CD14-positive monocyte (primary cell): Measurements from ENCODE around the gene SLC26A11. TPM values are rescaled to one million over a fixed set of nuclear protein-coding genes. Genes with fewer than 3 reads are reported as not detected.

Experiments used
- DNase-seq, 3 donors: peaks; one replicate each; pipeline ENCODE4 v3.0.0-alpha.2; 2011 to 2022
- H2AFZ ChIP-seq: 2 replicates; pipeline ENCODE4 v1.6.0; 2012; ENCODE audit warnings: mild to moderate bottlenecking, low read depth, low read length, inconsistent platforms; ENCODE audit not compliant: insufficient read depth, poor library complexity, severe bottlenecking
- H3K27ac ChIP-seq, 2 donors: 1 replicate in 1 of 2; 2 replicates in 1 of 2; pipeline ENCODE4 v1.5.1; 2012 to 2013; ENCODE audit warnings: low read length in 2 of 2, control low read depth in 1 of 2, inconsistent platforms in 1 of 2, low read depth in 1 of 2, mild to moderate bottlenecking in 1 of 2
- H3K27me3 ChIP-seq, 2 donors: one replicate each; pipeline versions ENCODE4 v1.6.0 to v1.6.1; 2011 to 2013; ENCODE audit warnings: low read length in 2 of 2; ENCODE audit not compliant: control insufficient read depth in 2 of 2, insufficient read depth in 2 of 2
- H3K36me3 ChIP-seq, 2 donors: replicated peaks in 1 of 2; 1 replicate in 1 of 2; 2 replicates in 1 of 2; pipeline versions ENCODE4 v1.5.1 to v1.6.1; 2012 to 2013; ENCODE audit warnings: low read length in 2 of 2, control low read depth in 1 of 2, inconsistent platforms in 1 of 2, mild to moderate bottlenecking in 1 of 2; ENCODE audit not compliant: insufficient read depth in 2 of 2, control insufficient read depth in 1 of 2
- H3K4me1 ChIP-seq, 2 donors: 1 replicate in 1 of 2; 2 replicates in 1 of 2; pipeline versions ENCODE4 v1.5.1 to v1.6.1; 2012 to 2013; ENCODE audit warnings: low read length in 2 of 2, control low read depth in 1 of 2, inconsistent platforms in 1 of 2, mild to moderate bottlenecking in 1 of 2, moderate library complexity in 1 of 2; ENCODE audit not compliant: insufficient read depth in 2 of 2, control insufficient read depth in 1 of 2
- H3K4me2 ChIP-seq: replicated peaks from 2 replicates; pipeline ENCODE3; 2012; ENCODE audit warnings: low read length, moderate library complexity, mild to moderate bottlenecking; ENCODE audit not compliant: poor library complexity, severe bottlenecking; ENCODE audit errors: extremely low read depth
- H3K4me3 ChIP-seq, 3 experiments: fragments of 200-600 bp in 1 of 3; sonication (generic) in 1 of 3; replicated peaks in 1 of 3; 1 replicate in 2 of 3; 2 replicates in 1 of 3; pipeline ENCODE4 v1.5.1; 2011 to 2013; ENCODE audit warnings: low read length in 3 of 3, mild to moderate bottlenecking in 3 of 3, control low read depth in 2 of 3, low read depth in 2 of 3, inconsistent platforms in 1 of 3, moderate library complexity in 1 of 3
- H3K79me2 ChIP-seq: 2 replicates; pipeline ENCODE4 v1.6.0; 2012; ENCODE audit warnings: mild to moderate bottlenecking, control low read depth, inconsistent platforms, low read length, moderate library complexity; ENCODE audit not compliant: insufficient read depth
- H3K9ac ChIP-seq: 2 replicates; pipeline ENCODE4 v1.6.0; 2017; ENCODE audit warnings: low read length, mild to moderate bottlenecking; ENCODE audit not compliant: insufficient read depth, poor library complexity, severe bottlenecking
- H3K9me3 ChIP-seq, 2 donors: replicated peaks in 1 of 2; 1 replicate in 1 of 2; 2 replicates in 1 of 2; pipeline versions ENCODE4 v1.5.1 to v1.6.1; 2012 to 2013; ENCODE audit warnings: low read length in 2 of 2, control low read depth in 1 of 2; ENCODE audit not compliant: control insufficient read depth in 1 of 2, insufficient read depth in 1 of 2
- H4K20me1 ChIP-seq: 2 replicates; pipeline ENCODE4 v1.6.0; 2012; ENCODE audit warnings: mild to moderate bottlenecking, low read length, control low read depth, moderate library complexity; ENCODE audit not compliant: insufficient read depth
- H3K27ac Mint-ChIP-seq, 7 donors: one replicate each; pipeline ENCODE4 v1.8.0; 2020; ENCODE audit warnings: mild to moderate bottlenecking in 7 of 7, mixed read lengths in 7 of 7, moderate library complexity in 6 of 7, inconsistent platforms in 2 of 7
- H3K27me3 Mint-ChIP-seq, 3 donors: one replicate each; pipeline ENCODE4 v1.8.0; 2021 to 2022; ENCODE audit warnings: low read depth in 3 of 3, mild to moderate bottlenecking in 3 of 3, mixed read lengths in 3 of 3, moderate library complexity in 3 of 3, inconsistent platforms in 1 of 3
- H3K36me3 Mint-ChIP-seq, 2 donors: one replicate each; pipeline ENCODE4 v1.8.0; 2020; ENCODE audit warnings: mixed read lengths in 2 of 2, inconsistent platforms in 1 of 2, mild to moderate bottlenecking in 1 of 2
- H3K4me1 Mint-ChIP-seq: one replicate; pipeline ENCODE4 v1.8.0; 2020; ENCODE audit warnings: mild to moderate bottlenecking, mixed read lengths
- H3K4me3 Mint-ChIP-seq, 2 donors: one replicate each; pipeline ENCODE4 v1.8.0; 2020; ENCODE audit warnings: mild to moderate bottlenecking in 2 of 2, mixed read lengths in 2 of 2, moderate library complexity in 1 of 2
- H3K9me3 Mint-ChIP-seq, 7 donors: one replicate each; pipeline ENCODE4 v1.8.0; 2020 to 2022; ENCODE audit warnings: mixed read lengths in 7 of 7, mild to moderate bottlenecking in 6 of 7, moderate library complexity in 6 of 7, inconsistent platforms in 2 of 7
- CTCF ChIP-seq: fragments of 200-600 bp; IDR thresholded peaks from one replicate; pipeline ENCODE4 v1.8.0; 2022; ENCODE audit warnings: antibody characterized with exemption, mild to moderate bottlenecking
- WGBS: methylation state at CpG from one replicate; pipeline ENCODE4 v1.1.5; 2013; ENCODE audit warnings: missing lambda C conversion rate; ENCODE audit not compliant: insufficient coverage; 5-methylcytosine and 5-hydroxymethylcytosine counted together
- intact Hi-C, 2 donors: fragments of 100-400 bp; cut with micrococcal nuclease; formaldehyde crosslinking; loops; one replicate each; pipeline versions ENCODE4 v1.15.0 to v1.15.1; 2023
- polyA plus RNA-seq, 3 donors: library from polyadenylated mRNA; depleted of rRNA in 1 of 3; unstranded in 2 of 3; stranded (reverse) in 1 of 3; fragments of 300-500 nt in 2 of 3; fragments of >200 nt in 1 of 3; fragmentation: Illumina TruSeq in 2 of 3; gene quantifications; 1 replicate in 2 of 3; 2 replicates in 1 of 3; pipeline ENCODE4 v1.2.3, GENCODE V29; 2012 to 2021

The SLC26A11 gene
- polyA plus RNA-seq, 3 donors: 1.8 to 29.7 (median 2.6) TPM

GRCh38 chr17:80212962-80213642 is 7.1 kb upstream of the SLC26A11 start:
- peak; percentile 81 to 84 (median 83) for DNase-seq
- Histone ChIP-seq H3K9me3 (no peaks in the 10 kb centered on the region), H3K79me2 (peaks cover 15% of the 10 kb centered on the region), H3K4me3 (peak overlapping the region in 1 of 3 experiments; percentile 57), H4K20me1 (peaks cover 91% of the 10 kb centered on the region), H3K9ac (peak overlapping the region; percentile 56), H3K36me3 (peaks cover 84 to 89% of the 10 kb centered on the region in 2 donors), H2AFZ (peak overlapping the region; percentile 53), H3K27me3 (peaks cover 0 to 2% of the 10 kb centered on the region in 2 donors), H3K27ac (peak overlapping the region; percentile 85 to 91), H3K4me2 (peak overlapping the region; percentile 59), H3K4me1 (peaks cover 34 to 51% of the 10 kb centered on the region in 2 donors)
- Mint-ChIP-seq H3K27me3 (peaks cover 10 to 31% (median 25%) of the 10 kb centered on the region in 3 donors), H3K4me1 (peaks cover 39% of the 10 kb centered on the region), H3K36me3 (peaks cover 81 to 98% of the 10 kb centered on the region in 2 donors), H3K9me3 (peaks cover 0 to 8% (median 2%) of the 10 kb centered on the region in 7 donors), H3K4me3 (peak overlapping the region; percentile 53 to 65), H3K27ac (peak overlapping the region; percentile 88 to 96 (median 93))
- intact Hi-C loops: loop anchor here (5.0 kb wide), 2 partner anchors 39 to 61 kb away; no protein-coding TSS in a partner anchor
- WGBS: 3% methylated on average over 13 of the region's 19 CpGs
- TF ChIP-seq CTCF: no peak

DNA sequence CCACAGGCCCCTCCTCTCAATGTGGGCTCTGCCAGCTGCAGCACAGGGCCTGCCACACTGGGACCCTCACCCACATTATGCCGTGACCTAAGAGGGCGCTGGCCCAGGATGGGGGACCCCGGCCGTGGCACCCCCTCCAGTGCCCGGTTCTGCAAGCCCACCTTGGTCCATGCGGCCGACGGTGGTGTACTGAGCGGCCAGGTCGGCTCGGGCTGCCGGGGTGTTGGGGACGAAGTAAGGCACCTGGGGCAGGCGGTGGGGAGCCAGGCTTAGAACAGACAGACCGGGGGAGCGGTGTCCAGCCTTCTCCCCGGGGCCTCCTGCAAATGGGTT is 6.6 kb upstream of the SLC26A11 start:
- Mint-ChIP-seq H3K4me3 (peak overlapping the region; percentile 53 to 65), H3K27ac (peak overlapping the region; percentile 88 to 96 (median 93)), H3K36me3 (peaks cover 82 to 98% of the 10 kb centered on the region in 2 donors), H3K27me3 (peaks cover 10 to 35% (median 26%) of the 10 kb centered on the region in 3 donors), H3K9me3 (peaks cover 0 to 8% (median 2%) of the 10 kb centered on the region in 7 donors), H3K4me1 (peaks cover 44% of the 10 kb centered on the region)
- Histone ChIP-seq H3K27me3 (peaks cover 0 to 3% of the 10 kb centered on the region in 2 donors), H3K4me2 (peak overlapping the region; percentile 59), H2AFZ (peak overlapping the region; percentile 53), H3K4me3 (peak overlapping the region in 1 of 3 experiments; percentile 57), H3K79me2 (peaks cover 20% of the 10 kb centered on the region), H3K9ac (peak overlapping the region; percentile 56), H3K9me3 (no peaks in the 10 kb centered on the region), H3K27ac (peak overlapping the region; percentile 85 to 91), H3K36me3 (peaks cover 82 to 89% of the 10 kb centered on the region in 2 donors), H3K4me1 (peaks cover 39 to 51% of the 10 kb centered on the region in 2 donors), H4K20me1 (peaks cover 91% of the 10 kb centered on the region)
- intact Hi-C loops: loop anchor here (5.0 kb wide), 2 partner anchors 39 to 61 kb away; no protein-coding TSS in a partner anchor
- DNase-seq: no peak
- TF ChIP-seq CTCF: no peak
- WGBS: 95% methylated on average over 17 of the region's 17 CpGs
